H9 (cell line): Measurements from ENCODE around the gene KLHL3. TPM values are rescaled to one million over a fixed set of nuclear protein-coding genes. Genes with fewer than 3 reads are reported as not detected.

Experiments
- DNase-seq: peaks from one replicate; pipeline ENCODE4 v3.0.0-alpha.2; 2017
- H2AFZ ChIP-seq: one replicate; pipeline ENCODE4 v1.6.1; 2013; ENCODE audit warnings: mild to moderate bottlenecking, low read length, control low read depth, moderate library complexity
- H2AK5ac ChIP-seq: 2 replicates; pipeline ENCODE4 v1.6.1; 2013; ENCODE audit warnings: low read length, control low read depth, mixed read lengths; ENCODE audit not compliant: insufficient read length
- H2BK120ac ChIP-seq: one replicate; pipeline ENCODE4 v1.6.1; 2013; ENCODE audit warnings: low read depth, mild to moderate bottlenecking, low read length, control low read depth, inconsistent platforms; ENCODE audit not compliant: poor library complexity, severe bottlenecking
- H2BK12ac ChIP-seq: 2 replicates; pipeline ENCODE4 v1.6.1; 2013; ENCODE audit warnings: low read length, control low read depth, mixed read lengths, low read depth; ENCODE audit not compliant: insufficient read length
- H2BK15ac ChIP-seq: 2 replicates; pipeline ENCODE4 v1.6.1; 2013; ENCODE audit warnings: low read depth, low read length, control low read depth
- H2BK20ac ChIP-seq: one replicate; pipeline ENCODE4 v1.6.1; 2013; ENCODE audit warnings: low read depth, mild to moderate bottlenecking, low read length, control low read depth, inconsistent platforms; ENCODE audit not compliant: poor library complexity, severe bottlenecking
- H2BK5ac ChIP-seq: 2 replicates; pipeline ENCODE4 v1.6.1; 2013; ENCODE audit warnings: low read length, control low read depth, mixed read lengths; ENCODE audit not compliant: insufficient read length
- H3K14ac ChIP-seq: 2 replicates; pipeline ENCODE4 v1.6.1; 2013; ENCODE audit warnings: low read length, control low read depth; ENCODE audit not compliant: insufficient read depth
- H3K18ac ChIP-seq: 2 replicates; pipeline ENCODE4 v1.6.1; 2013; ENCODE audit warnings: low read depth, mild to moderate bottlenecking, mixed read lengths, low read length, control low read depth; ENCODE audit not compliant: insufficient read length
- H3K23ac ChIP-seq: 2 replicates; pipeline ENCODE4 v1.6.1; 2013; ENCODE audit warnings: low read length, control low read depth, mixed read lengths, low read depth; ENCODE audit not compliant: insufficient read length
- H3K23me2 ChIP-seq: 2 replicates; pipeline ENCODE4 v1.6.1; 2013; ENCODE audit warnings: low read depth, mild to moderate bottlenecking, mixed read lengths, low read length, control low read depth; ENCODE audit not compliant: insufficient read length, poor library complexity, severe bottlenecking
- H3K27ac ChIP-seq: 2 replicates; pipeline ENCODE4 v1.5.1; 2013; ENCODE audit warnings: low read length, control low read depth, mixed read lengths, low read depth; ENCODE audit not compliant: insufficient read length
- H3K27me3 ChIP-seq: 2 replicates; pipeline ENCODE4 v1.6.1; 2013; ENCODE audit warnings: low read length, control low read depth, inconsistent platforms; ENCODE audit not compliant: insufficient read depth
- H3K4ac ChIP-seq: 2 replicates; pipeline ENCODE4 v1.6.1; 2013; ENCODE audit warnings: low read depth, mild to moderate bottlenecking, control low read depth, inconsistent platforms, low read length, moderate library complexity
- H3K4me1 ChIP-seq: 2 replicates; pipeline ENCODE4 v1.6.1; 2013; ENCODE audit warnings: low read length, control low read depth, inconsistent platforms; ENCODE audit not compliant: insufficient read depth
- H3K4me2 ChIP-seq: 2 replicates; pipeline ENCODE4 v1.6.1; 2013; ENCODE audit warnings: low read length, control low read depth, mixed read lengths; ENCODE audit not compliant: insufficient read length, insufficient read depth
- H3K56ac ChIP-seq: 2 replicates; pipeline ENCODE4 v1.6.1; 2013; ENCODE audit warnings: low read depth, mild to moderate bottlenecking, mixed read lengths, low read length, control low read depth; ENCODE audit not compliant: insufficient read length
- H3K79me1 ChIP-seq: 2 replicates; pipeline ENCODE4 v1.6.1; 2013; ENCODE audit warnings: low read depth, mild to moderate bottlenecking, moderate library complexity, low read length, control low read depth, inconsistent platforms; ENCODE audit not compliant: insufficient read depth, poor library complexity, severe bottlenecking
- H3K79me2 ChIP-seq: 2 replicates; pipeline ENCODE4 v1.6.1; 2013; ENCODE audit warnings: low read length, control low read depth, inconsistent platforms; ENCODE audit not compliant: insufficient read depth
- H3K9ac ChIP-seq: 2 replicates; pipeline ENCODE4 v1.6.1; 2013; ENCODE audit warnings: low read length, control low read depth, mixed read lengths; ENCODE audit not compliant: insufficient read length; ENCODE audit errors: extremely low read depth
- H3K9me3 ChIP-seq: one replicate; pipeline ENCODE4 v1.6.1; 2013; ENCODE audit warnings: low read depth, low read length, inconsistent platforms; ENCODE audit not compliant: control insufficient read depth
- H3T11ph ChIP-seq: one replicate; pipeline ENCODE4 v1.6.1; 2013; ENCODE audit warnings: mild to moderate bottlenecking, low read length, control low read depth, inconsistent platforms
- H4K20me1 ChIP-seq: one replicate; pipeline ENCODE4 v1.6.1; 2013; ENCODE audit not compliant: control insufficient read depth, insufficient read length, insufficient read depth
- H4K5ac ChIP-seq: 2 replicates; pipeline ENCODE4 v1.6.1; 2013; ENCODE audit warnings: low read depth, mild to moderate bottlenecking, mixed read lengths, low read length, control low read depth; ENCODE audit not compliant: insufficient read length
- H4K8ac ChIP-seq: replicated peaks from 2 replicates; pipeline ENCODE4 v1.6.1; 2013; ENCODE audit warnings: low read length, control low read depth, mixed read lengths, low read depth; ENCODE audit not compliant: insufficient read length
- H4K91ac ChIP-seq: 2 replicates; pipeline ENCODE4 v1.6.1; 2013; ENCODE audit warnings: low read depth, mild to moderate bottlenecking, moderate library complexity, mixed read lengths, low read length, control low read depth; ENCODE audit not compliant: insufficient read length
- H3K27ac Mint-ChIP-seq, 3 experiments: 2 replicates in 2 of 3; 3 replicates in 1 of 3; pipeline ENCODE4 v1.8.0; 2020 to 2021; ENCODE audit warnings: mixed read lengths in 3 of 3, mild to moderate bottlenecking in 1 of 3, moderate library complexity in 1 of 3
- H3K27me3 Mint-ChIP-seq: 2 replicates; pipeline ENCODE4 v1.8.0; 2021; ENCODE audit warnings: low read depth, mild to moderate bottlenecking, moderate library complexity, mixed read lengths
- H3K36me3 Mint-ChIP-seq, 3 experiments: 2 replicates in 2 of 3; 3 replicates in 1 of 3; pipeline ENCODE4 v1.8.0; 2020 to 2021; ENCODE audit warnings: low read depth in 3 of 3, mixed read lengths in 3 of 3; ENCODE audit not compliant: insufficient read depth in 1 of 3
- H3K4me1 Mint-ChIP-seq, 2 experiments: 2 replicates each; pipeline ENCODE4 v1.8.0; 2020; ENCODE audit warnings: mixed read lengths in 2 of 2
- H3K4me3 Mint-ChIP-seq, 2 experiments: 2 replicates in 1 of 2; 3 replicates in 1 of 2; pipeline ENCODE4 v1.8.0; 2020 to 2021; ENCODE audit warnings: mild to moderate bottlenecking in 2 of 2, mixed read lengths in 2 of 2, moderate library complexity in 1 of 2
- H3K9me3 Mint-ChIP-seq, 2 experiments: 2 replicates in 1 of 2; 3 replicates in 1 of 2; pipeline ENCODE4 v1.8.0; 2020; ENCODE audit warnings: mild to moderate bottlenecking in 2 of 2, mixed read lengths in 2 of 2, moderate library complexity in 1 of 2
- WGBS: extraction: QIAGEN DNeasy Blood & Tissue Kit; methylation state at CpG from one replicate; pipeline ENCODE4 v1.1.7; 2013; ENCODE audit warnings: missing lambda C conversion rate, low lambda C conversion rate, mixed read lengths; ENCODE audit not compliant: insufficient read length; ENCODE audit errors: extremely low coverage; 5-methylcytosine and 5-hydroxymethylcytosine counted together
- microRNA-seq: library from miRNA; unstranded; fragments of <30 nt; microRNA quantifications from one replicate; pipeline ENCODE4, GENCODE V29; 2020; ENCODE audit warnings: borderline microRNAs expressed
- total RNA-seq: library from RNA; stranded (reverse); gene quantifications from 2 replicates; pipeline ENCODE4 v1.2.1, GENCODE V29; 2021
- TF ChIP-seq, protein P1 (sequence below): fragments of 200-600 bp; sonication (generic); conservative IDR thresholded peaks from 3 replicates; pipeline ENCODE4 v1.8.0; 2021; ENCODE audit warnings: antibody characterized with exemption, mild to moderate bottlenecking

Gene KLHL3
- total RNA-seq, 1 experiment from 2014 or later: 12.8 TPM

DNA sequence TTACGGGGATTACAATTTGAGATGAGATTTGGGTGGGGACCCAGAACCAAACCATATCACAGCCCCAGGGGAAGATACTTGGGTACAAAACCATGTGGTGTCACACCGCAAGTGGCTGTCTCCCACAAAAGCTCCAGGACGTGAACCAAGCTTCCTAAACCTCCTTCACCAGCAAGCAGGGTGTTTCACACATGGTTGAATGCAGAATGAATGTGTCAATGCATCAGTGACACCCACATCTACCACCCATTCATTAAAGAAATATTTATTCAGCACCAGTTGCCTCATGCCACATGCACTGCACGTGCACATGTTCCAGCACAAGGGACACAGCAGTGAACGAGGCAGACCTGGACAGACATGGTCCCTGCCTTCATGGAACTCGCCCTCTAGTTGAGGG lies 165.8 kb downstream of the KLHL3 start:
- H3K79me1 ChIP-seq: no peaks in the 10 kb centered on the region
- no peak overlapping the region for H2AFZ ChIP-seq
- no peak overlapping the region for H2BK5ac ChIP-seq
- no peak overlapping the region for H3K23ac ChIP-seq
- Mint-ChIP-seq H3K27me3 (peaks cover 4% of the 10 kb centered on the region), H3K4me1 (peaks cover 17% of the 10 kb centered on the region in 2 experiments), H3K9me3 (no peaks in the 10 kb centered on the region), H3K4me3 (no peak overlapping the region), H3K36me3 (no peaks in the 10 kb centered on the region), H3K27ac (no peak overlapping the region)
- WGBS: no CpG with 5 or more reads among the region's 6 CpGs
- H2BK12ac ChIP-seq: no peak overlapping the region
- DNase-seq: no peak
- H3K23me2 ChIP-seq: no peaks in the 10 kb centered on the region
- H3T11ph ChIP-seq: no peak overlapping the region
- no peaks in the 10 kb centered on the region for H3K27me3 ChIP-seq
- H4K8ac ChIP-seq: no peak overlapping the region
- no peak overlapping the region for H3K27ac ChIP-seq
- H4K91ac ChIP-seq: no peak overlapping the region
- no peak overlapping the region for H3K14ac ChIP-seq
- H3K56ac ChIP-seq: no peak overlapping the region
- no peak overlapping the region for H2BK20ac ChIP-seq
- H3K4ac ChIP-seq: no peak overlapping the region
- no peak overlapping the region for H2BK120ac ChIP-seq
- H3K9ac ChIP-seq: no peak overlapping the region
- H2BK15ac ChIP-seq: no peak overlapping the region
- H3K79me2 ChIP-seq: 0 out of 2 replicates have a peak, but pooled peaks cover 1% of the 10 kb centered on the region
- H4K20me1 ChIP-seq: no peaks in the 10 kb centered on the region
- no peak overlapping the region for H3K18ac ChIP-seq
- no peak overlapping the region for H2AK5ac ChIP-seq
- H3K9me3 ChIP-seq: no peaks in the 10 kb centered on the region
- H3K4me1 ChIP-seq: no peaks in the 10 kb centered on the region
- TF ChIP-seq, protein P1, sequence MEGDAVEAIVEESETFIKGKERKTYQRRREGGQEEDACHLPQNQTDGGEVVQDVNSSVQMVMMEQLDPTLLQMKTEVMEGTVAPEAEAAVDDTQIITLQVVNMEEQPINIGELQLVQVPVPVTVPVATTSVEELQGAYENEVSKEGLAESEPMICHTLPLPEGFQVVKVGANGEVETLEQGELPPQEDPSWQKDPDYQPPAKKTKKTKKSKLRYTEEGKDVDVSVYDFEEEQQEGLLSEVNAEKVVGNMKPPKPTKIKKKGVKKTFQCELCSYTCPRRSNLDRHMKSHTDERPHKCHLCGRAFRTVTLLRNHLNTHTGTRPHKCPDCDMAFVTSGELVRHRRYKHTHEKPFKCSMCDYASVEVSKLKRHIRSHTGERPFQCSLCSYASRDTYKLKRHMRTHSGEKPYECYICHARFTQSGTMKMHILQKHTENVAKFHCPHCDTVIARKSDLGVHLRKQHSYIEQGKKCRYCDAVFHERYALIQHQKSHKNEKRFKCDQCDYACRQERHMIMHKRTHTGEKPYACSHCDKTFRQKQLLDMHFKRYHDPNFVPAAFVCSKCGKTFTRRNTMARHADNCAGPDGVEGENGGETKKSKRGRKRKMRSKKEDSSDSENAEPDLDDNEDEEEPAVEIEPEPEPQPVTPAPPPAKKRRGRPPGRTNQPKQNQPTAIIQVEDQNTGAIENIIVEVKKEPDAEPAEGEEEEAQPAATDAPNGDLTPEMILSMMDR: no peak
- H4K5ac ChIP-seq: no peak overlapping the region
- no peak overlapping the region for H3K4me2 ChIP-seq

Small RNA genes lying within 50 kb of the gene (microRNA-seq; reads per million reads assigned to microRNA genes)
- 184 reads per million, percentile 80 among the genes with 10 or more reads in this experiment for gene MIR874

Other genes starting within 250 kb of the KLHL3 start
- 9.8 and 10.9 TPM in 2 replicates for gene SPOCK1, start 236.8 kb downstream of the KLHL3 start, total RNA-seq
- 68.5 and 70.1 TPM in 2 replicates for gene HNRNPA0, start 18.3 kb upstream of the KLHL3 start, total RNA-seq
- gene MYOT, start 131.8 kb upstream of the KLHL3 start, total RNA-seq: not detected in 2 replicates
- gene PKD2L2, start 153.4 kb upstream of the KLHL3 start, total RNA-seq: not detected in 2 replicates